ENCODE measurements around the gene KATNAL2.

KATNAL2 gene

GRCh38 chr18:47035156-47035671 lies 117.8 kb downstream of the KATNAL2 start, which contains the start of gene ELOA2:
Gene ELOA2 (minus strand): TSS chr18:47035621. CDS start chr18:47035264, 357 bp downstream.
- DNase-seq: no peak

DNA sequence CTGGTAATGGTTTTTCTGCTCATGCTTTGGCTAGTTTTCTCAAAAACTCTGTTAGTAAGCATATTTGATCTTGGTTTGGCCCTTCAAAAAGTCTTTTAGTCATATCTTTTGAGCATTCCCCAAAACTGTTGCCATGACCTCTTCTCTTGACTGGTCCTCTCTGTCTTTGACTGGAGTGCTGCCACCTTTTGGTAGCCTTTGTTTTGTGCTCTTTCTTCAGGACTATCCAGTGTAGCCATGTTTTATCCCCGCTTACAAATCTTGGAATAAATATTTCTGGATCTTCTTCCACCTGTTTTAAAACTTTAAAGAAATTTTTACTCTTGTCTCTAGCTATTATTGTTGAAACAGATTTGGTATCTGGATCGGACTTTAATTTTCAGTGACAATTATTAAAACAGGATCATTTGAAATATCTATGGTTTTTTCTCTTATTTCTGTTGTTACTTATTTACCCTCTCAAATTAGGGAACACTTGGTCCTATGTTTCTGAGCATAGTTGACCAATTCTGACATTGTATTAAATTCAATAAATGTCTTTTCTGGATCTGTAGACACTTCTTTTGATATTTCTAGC lies 119.0 kb downstream of the KATNAL2 start:
- no peak for DNase-seq

GRCh38 chr18:47036927-47037578 lies 119.7 kb downstream of the KATNAL2 start:
- DNase-seq: no peak

GRCh38 chr18:47040982-47041381 lies 123.6 kb downstream of the KATNAL2 start:
- no peak for DNase-seq

GRCh38 chr18:47050468-47050867 lies 133.1 kb downstream of the KATNAL2 start:
- no peak for DNase-seq

- DNase-seq: no peak
These were observed 137.0 kb downstream of the KATNAL2 start for GRCh38 chr18:47054369-47054768.

- DNase-seq: no peak
These were observed 145.1 kb downstream of the KATNAL2 start for GRCh38 chr18:47062471-47062870.

GRCh38 chr18:47063096-47063495 lies 145.7 kb downstream of the KATNAL2 start:
- DNase-seq: no peak

DNA sequence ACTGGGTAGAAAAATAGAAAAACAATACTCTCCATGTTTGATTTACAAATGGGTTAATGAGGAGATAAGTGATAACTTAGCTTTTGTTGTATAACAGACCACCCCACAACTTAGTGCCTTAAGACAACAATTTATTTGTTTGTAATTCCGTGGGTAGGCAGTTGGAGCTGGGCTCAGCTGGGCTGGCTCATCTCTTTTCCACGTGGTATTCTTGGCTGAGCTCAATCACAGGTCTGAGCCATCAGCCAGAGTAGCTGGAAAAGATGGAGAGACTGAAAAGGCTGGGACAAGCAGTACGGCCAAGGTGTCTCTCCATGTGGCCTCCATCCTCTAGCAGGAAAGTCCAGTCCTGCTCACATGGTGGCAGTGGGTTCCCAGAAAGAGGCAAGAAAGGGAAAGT lies 150.2 kb downstream of the KATNAL2 start:
- DNase-seq: no peak

GRCh38 chr18:47075098-47075883 lies 157.9 kb downstream of the KATNAL2 start:
- no peak for DNase-seq

DNA sequence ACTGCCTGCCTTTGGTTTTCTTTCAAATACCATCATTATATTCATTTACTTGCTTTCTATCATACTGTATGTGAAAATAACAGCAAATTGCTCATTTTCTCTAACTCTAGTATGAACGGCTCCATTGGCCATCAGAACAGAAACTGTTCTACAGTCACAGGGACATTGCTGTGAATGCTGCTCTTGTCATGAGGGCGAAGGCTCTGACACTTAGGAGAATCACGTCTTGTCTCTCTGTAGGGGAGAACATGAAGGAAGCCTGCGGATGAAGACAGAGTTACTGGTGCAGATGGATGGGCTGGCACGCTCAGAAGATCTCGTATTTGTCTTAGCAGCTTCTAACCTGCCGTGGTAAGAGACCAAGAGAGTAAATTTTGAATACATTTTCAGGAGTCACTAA lies 159.7 kb downstream of the KATNAL2 start:
- DNase-seq: no peak

- DNase-seq: no peak
These were observed 163.5 kb downstream of the KATNAL2 start for GRCh38 chr18:47080872-47081271.

GRCh38 chr18:47081578-47081977 lies 164.2 kb downstream of the KATNAL2 start:
- no peak for DNase-seq

- no peak for DNase-seq
These were observed 170.3 kb downstream of the KATNAL2 start for GRCh38 chr18:47087676-47088075.

DNA sequence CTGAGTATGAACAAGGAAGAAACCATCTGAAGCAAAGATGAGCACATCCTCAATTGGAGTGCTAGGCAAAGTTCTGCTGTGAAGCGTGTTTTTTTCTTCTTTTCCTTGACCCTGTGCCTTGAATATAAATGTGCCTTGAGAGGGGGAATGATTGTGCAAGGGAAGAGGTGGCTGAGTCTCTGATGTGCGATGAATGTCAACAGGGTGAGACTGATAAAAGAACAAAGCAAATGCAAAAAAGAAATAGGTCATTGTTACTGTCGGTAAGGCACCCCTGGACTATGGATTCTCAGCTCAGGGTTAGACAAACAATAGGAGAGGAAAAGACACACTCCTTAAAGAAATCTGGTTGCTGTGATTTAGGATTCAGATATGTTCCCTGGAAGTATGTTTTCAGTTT lies 178.4 kb downstream of the KATNAL2 start:
- no peak for DNase-seq

DNA sequence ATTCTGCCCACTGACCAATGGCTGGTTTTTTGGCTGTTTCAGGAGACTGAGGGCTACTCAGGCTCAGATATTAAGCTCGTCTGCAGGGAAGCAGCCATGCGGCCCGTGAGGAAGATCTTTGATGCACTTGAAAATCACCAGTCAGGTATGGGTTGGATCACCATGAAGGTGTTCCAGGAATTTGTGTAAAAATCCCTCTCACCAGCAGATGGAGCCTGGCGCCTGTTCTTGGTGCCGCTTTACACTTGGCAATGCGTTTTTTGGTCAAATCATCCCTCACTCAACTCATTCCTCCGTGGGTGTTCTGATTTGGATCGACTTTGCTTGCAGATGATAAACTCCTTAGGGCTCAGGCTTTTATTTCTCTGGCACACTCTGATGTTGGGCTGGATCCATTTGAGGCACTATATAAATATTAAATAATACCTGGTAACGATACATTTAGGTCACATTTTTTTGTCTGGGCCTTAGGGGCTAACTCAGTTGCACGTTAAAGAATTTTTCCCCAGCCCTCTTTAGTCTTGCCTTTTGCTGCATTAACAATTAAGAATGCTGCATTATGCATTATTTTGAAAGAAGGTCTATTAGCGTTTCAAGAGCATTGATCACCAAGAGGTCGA lies 182.9 kb downstream of the KATNAL2 start:
- DNase-seq: peak; percentile 67 to 75

DNA sequence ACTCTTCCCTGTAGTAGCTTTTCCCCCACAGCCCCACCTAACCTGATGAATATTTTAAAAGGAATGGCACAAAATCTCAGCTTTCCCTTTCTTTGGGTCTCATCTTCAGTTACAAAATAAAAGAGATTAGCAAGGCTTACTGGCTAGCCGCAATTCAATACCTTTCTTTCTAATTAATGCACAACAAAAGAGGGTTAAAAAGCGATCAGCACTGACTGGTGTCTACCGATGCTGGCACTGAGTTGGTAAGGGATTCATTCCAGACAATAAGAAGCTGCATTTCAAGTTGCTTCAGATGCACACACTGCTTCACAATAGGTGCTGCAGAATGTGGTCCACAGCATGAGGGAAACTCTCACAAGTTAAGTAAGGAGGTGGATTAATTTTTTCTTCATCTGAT lies 191.0 kb downstream of the KATNAL2 start:
- no peak for DNase-seq

DNA sequence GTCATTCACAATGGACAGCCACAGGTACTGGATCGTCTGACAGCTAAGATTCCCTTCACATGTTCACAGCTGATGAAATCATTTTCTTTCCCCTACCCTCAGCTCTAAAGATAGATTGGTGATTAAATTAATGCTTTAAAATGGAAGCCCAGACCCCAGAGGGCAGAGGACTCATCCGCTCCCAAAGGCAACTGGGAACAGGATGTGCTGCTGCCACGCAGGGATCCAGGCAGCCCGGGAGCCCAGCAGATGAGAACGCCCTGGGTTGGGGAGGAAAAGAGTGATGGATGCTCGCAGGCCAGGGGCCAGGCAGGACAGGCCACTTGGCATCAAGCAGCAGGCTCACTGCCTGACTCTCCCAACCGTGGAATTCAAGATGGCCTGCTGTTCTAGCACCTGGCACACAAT lies 191.6 kb downstream of the KATNAL2 start:
- DNase-seq: no peak

- no peak for DNase-seq
These were observed 192.3 kb downstream of the KATNAL2 start for GRCh38 chr18:47109720-47110119.

GRCh38 chr18:47110492-47111274 lies 193.3 kb downstream of the KATNAL2 start:
- DNase-seq: no peak

DNA sequence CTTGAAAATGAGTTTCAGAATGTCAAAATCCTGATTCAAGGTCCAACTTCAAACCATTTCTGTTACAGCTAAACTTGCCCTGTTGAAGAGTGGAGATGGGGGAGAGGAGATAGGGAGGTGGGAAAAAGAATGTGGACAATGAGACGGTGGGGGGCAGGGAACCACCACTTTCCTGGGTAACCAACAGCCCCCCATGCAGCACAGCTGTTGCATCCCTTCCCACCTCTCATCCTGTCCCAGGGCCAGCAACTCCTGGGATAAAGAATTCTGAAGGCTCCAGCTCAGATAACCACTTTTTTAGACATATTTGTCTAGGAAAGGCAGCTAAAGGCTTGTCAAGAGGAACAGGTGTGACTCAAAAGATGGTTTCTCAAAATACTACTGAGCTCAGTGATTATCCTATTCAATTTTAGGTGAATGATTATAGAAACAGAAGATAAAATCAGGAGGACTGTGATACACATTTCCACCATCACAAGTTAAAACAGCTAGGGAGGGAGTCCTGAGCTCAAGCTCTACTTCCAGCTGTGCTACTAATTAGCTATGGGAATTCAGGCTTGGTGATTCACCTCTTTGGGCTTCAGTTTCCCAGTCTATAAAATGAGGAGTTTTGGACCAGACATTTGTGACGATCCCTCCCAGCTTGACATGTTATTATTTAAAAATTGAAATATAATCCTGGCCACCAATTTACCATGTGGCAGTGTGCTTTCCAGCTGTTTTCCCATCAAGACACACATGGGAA lies 196.6 kb downstream of the KATNAL2 start:
- no peak for DNase-seq

DNA sequence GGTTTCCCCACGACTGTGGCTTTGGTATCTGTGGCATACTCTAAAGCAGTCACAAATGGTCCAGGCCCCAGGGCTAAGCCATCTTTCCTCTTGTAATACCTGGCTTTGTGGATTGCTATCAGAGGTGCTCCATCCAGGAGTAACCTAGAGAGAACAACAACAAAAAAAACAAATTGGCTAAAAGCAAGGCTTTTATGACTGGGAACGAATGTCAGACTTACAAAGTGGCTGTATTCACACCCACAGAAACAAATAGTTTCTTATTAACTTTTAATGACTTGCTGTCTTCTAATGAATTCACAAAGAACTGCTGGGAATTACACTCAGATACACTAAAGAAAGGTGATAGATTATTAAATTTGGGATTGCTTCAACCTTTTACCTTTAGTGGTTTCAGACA lies 197.8 kb downstream of the KATNAL2 start:
- no peak for DNase-seq
